Cardiac fibroblast (primary cell): Measurements from ENCODE around the gene ARHGEF4.

Experiments
- DNase-seq, 2 donors: peaks; one replicate each; pipeline versions ENCODE4 v3.0.0 to v3.0.0-alpha.2; 2010; ENCODE audit warnings: low read depth in 2 of 2
- H3K4me3 ChIP-seq, 2 donors: replicated peaks in 1 of 2; 1 replicate in 1 of 2; 2 replicates in 1 of 2; pipeline ENCODE4 v1.5.1; 2011; ENCODE audit warnings: low read depth in 2 of 2, low read length in 2 of 2, mild to moderate bottlenecking in 2 of 2, moderate library complexity in 1 of 2
- CTCF ChIP-seq: IDR thresholded peaks from one replicate; pipeline ENCODE4 v1.5.1; 2011; ENCODE audit warnings: low read depth, mild to moderate bottlenecking, low read length, inconsistent platforms

Gene ARHGEF4

DNA sequence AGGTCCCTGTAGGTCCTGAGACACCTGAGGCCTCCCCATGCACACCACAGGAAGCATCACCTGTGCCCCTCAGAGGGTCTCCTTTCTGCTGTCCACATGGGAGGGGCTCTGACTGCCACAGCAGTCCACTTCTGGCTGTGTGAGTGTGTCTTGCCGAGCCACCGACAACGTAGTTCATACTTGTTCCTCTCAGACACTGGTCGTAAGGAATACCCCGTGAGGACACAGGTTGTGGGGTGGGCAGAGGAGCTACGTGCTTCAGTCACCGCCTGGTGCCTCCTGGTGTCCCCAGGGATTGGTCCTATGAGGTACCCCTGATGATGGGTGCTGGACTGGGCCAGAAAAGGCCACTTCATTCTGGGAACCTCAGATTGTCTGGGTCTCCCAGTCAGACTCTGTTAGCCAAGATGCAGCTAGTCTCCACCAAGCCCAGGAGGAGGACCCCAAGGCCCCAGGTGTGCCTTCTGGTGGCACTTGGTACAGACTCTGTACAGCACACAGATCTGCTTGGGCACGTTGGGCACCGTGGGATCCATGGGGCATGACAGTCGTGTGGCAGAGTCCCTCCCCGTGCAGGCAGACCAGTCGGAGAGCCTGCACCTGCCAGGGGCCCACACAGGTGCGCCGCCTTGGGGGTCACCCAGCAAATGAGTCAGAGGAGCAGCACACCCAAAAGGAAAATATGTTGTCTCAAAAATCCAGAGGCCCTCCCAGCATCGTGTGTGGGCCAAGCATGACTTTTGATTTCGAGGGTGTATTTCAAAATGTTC lies 2.5 kb downstream of the ARHGEF4 start:
- no peak overlapping the region for H3K4me3 ChIP-seq
- DNase-seq, result no peak
- TF ChIP-seq CTCF, result no peak

- no peak overlapping the region for H3K4me3 ChIP-seq
- no peak for TF ChIP-seq CTCF
- no peak for DNase-seq
These were observed 3.8 kb downstream of the ARHGEF4 start for GRCh38 chr2:130840506-130840905.

GRCh38 chr2:130841741-130842365 lies 5.1 kb downstream of the ARHGEF4 start:
- TF ChIP-seq CTCF, result no peak
- no peak overlapping the region for H3K4me3 ChIP-seq
- DNase-seq, result no peak

GRCh38 chr2:130842770-130843169 lies 6.1 kb downstream of the ARHGEF4 start:
- TF ChIP-seq CTCF, result no peak
- no peak overlapping the region for H3K4me3 ChIP-seq
- DNase-seq, result no peak

DNA sequence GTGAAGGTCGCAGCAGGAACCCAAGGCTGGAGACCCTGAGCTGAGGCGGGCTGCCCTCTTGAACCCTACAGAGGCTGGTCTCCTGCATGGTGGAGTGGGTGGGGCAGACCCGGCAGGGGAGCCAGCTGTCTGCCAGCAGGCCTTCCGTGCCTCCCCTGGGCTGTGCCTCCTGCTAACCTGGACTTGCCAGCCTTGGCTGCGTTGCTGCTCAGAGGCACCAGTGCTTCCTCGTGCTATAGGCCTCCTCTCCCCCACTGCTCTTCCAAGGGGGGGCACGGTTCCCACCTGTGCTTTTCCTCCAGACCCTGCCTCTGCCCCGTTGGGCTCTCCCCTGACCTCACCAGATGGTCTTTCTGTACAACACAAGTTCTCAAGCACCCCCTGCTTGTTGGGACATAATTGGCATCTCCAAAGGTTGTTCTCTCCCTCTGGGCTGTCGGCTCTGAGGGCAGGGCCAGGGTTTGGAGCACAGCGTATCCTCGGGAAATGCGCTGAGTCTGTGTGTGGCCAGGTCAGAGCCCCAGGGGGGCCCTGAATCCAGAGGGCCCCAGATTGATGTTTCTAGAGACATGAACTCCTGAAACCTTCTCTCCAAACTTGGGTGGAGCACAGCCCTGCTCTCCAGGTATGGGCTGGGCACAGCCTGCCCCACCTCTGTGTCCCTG lies 6.7 kb downstream of the ARHGEF4 start:
- TF ChIP-seq CTCF, result no peak
- no peak overlapping the region for H3K4me3 ChIP-seq
- no peak for DNase-seq

DNA sequence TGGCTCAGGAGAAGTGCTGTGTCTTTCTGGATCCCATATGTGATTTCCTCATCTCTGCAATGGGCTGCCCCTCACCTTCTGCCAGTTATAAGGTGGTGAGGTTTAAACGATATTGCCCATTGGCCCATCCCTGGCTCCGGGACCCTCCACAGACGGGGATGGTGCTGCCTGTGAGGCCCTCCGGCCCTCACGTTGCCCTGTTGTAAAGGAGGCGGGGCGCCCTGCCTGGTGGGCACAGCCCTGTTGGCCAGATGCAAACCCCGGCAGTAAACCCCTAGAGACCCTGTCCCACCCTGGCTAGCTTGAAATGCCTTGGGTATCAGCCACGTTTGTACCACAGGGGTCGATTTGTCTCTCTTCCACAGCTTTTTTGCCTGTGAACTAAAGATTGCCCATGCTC lies 7.4 kb downstream of the ARHGEF4 start:
- no peak for DNase-seq
- no peak overlapping the region for H3K4me3 ChIP-seq
- no peak for TF ChIP-seq CTCF
